Thyroid gland (tissue), 4 donors: ENCODE results near the gene ARL3. TPM values are rescaled to one million over a fixed set of nuclear protein-coding genes. Genes with fewer than 3 reads are reported as not detected.

ENCODE experiments used
- DNase-seq, 2 donors: peaks; one replicate each; pipeline ENCODE4 v3.0.0-alpha.2; 2019
- H3K27ac ChIP-seq, 3 donors: fragments of 200-600 bp; sonication (generic); 1 replicate in 2 of 3; 2 replicates in 1 of 3; pipeline ENCODE4 v1.5.1; 2016 to 2019; ENCODE audit warnings: mild to moderate bottlenecking in 1 of 3, moderate library complexity in 1 of 3
- H3K27me3 ChIP-seq: fragments of 200-600 bp; sonication (generic); one replicate; pipeline ENCODE4 v1.5.1; 2019
- H3K36me3 ChIP-seq, 2 donors: fragments of 200-600 bp; sonication (generic); one replicate each; pipeline ENCODE4 v1.5.1; 2016 to 2019
- H3K4me1 ChIP-seq, 2 donors: fragments of 200-600 bp; sonication (generic); one replicate each; pipeline ENCODE4 v1.5.1; 2017 to 2019
- H3K4me3 ChIP-seq, 3 donors: fragments of 200-600 bp; sonication (generic); replicated peaks in 1 of 3; 1 replicate in 2 of 3; 2 replicates in 1 of 3; pipeline ENCODE4 v1.5.1; 2016; ENCODE audit warnings: mild to moderate bottlenecking in 1 of 3
- H3K9me3 ChIP-seq: fragments of 200-600 bp; sonication (generic); one replicate; pipeline ENCODE4 v1.5.1; 2017
- CTCF ChIP-seq, 6 experiments: fragments of 200-600 bp in 3 of 6; fragments of 450-650 bp in 3 of 6; sonication (generic) in 3 of 6; IDR thresholded peaks; one replicate each; pipeline ENCODE4 v1.5.1; 2016 to 2019; ENCODE audit warnings: antibody characterized with exemption in 6 of 6, mild to moderate bottlenecking in 2 of 6, inconsistent platforms in 1 of 6, moderate library complexity in 1 of 6
- POLR2A ChIP-seq, 2 donors: fragments of 450-650 bp; IDR thresholded peaks; one replicate each; pipeline ENCODE4 v1.6.1; 2017; ENCODE audit warnings: antibody characterized with exemption in 2 of 2, mild to moderate bottlenecking in 2 of 2, moderate library complexity in 1 of 2
- WGBS, 2 donors: methylation state at CpG; one replicate each; pipeline ENCODE4 v1.1.5; 2017; 5-methylcytosine and 5-hydroxymethylcytosine counted together
- intact Hi-C: fragments of 100-400 bp; cut with DNase I; formaldehyde crosslinking; loops from one replicate; pipeline ENCODE4 v1.15.1; 2023
- total RNA-seq, 4 donors: library from RNA; depleted of rRNA; stranded (reverse); fragments of >200 nt; gene quantifications; one replicate each; pipeline ENCODE4 v1.2.3, GENCODE V29; 2016

The ARL3 gene
- total RNA-seq, 4 donors from 2014 or later: 6.6 to 13.4 (median 10.2) TPM

GRCh38 chr10:102629661-102630614, 84.3 kb downstream of the ARL3 start:
- intact Hi-C loops: no loop called here
- 63 to 67% methylated on average over 14 to 22 of the region's 22 CpGs for whole genome bisulfite sequencing, 2 donors
- DNase-seq: peak; percentile 53 to 56
- TF ChIP-seq POLR2A (IDR thresholded peaks at IDR 0.05) (peak in 1 of 2 donors; percentile 14), CTCF (IDR thresholded peaks at IDR 0.05) (no peak)
- Histone ChIP-seq H3K27me3 (no peaks in the 10 kb centered on the region), H3K9me3 (no peaks in the 10 kb centered on the region), H3K36me3 (no peaks in the 10 kb centered on the region), H3K4me3 (no peak overlapping the region), H3K27ac (peak overlapping the region in 2 of 3 donors; percentile 39 to 41), H3K4me1 (peaks cover 20 to 67% of the 10 kb centered on the region in 2 donors)

- peaks cover 20 to 64% of the 10 kb centered on the region in 2 donors for H3K4me1 ChIP-seq
- no peaks in the 10 kb centered on the region for H3K9me3 ChIP-seq
- TF ChIP-seq CTCF (IDR thresholded peaks at IDR 0.05): no peak
- no peak for TF ChIP-seq POLR2A (IDR thresholded peaks at IDR 0.05)
- peak overlapping the region; percentile 61 to 79 (median 63) for H3K27ac ChIP-seq
- no peak overlapping the region for H3K4me3 ChIP-seq
- peak; percentile 77 to 87 for DNase-seq
- H3K27me3 ChIP-seq: no peaks in the 10 kb centered on the region
- intact Hi-C loops: no loop called here
- WGBS, 2 donors: 48 to 50% methylated on average over 10 to 11 of the region's 11 CpGs
- H3K36me3 ChIP-seq: no peaks in the 10 kb centered on the region
Measured at GRCh38 chr10:102628451-102628911, 85.7 kb downstream of the ARL3 start.

- intact Hi-C loops: no loop called here
- peak; percentile 33 to 45 for DNase-seq
- Histone ChIP-seq H3K4me1 (peaks cover 20 to 58% of the 10 kb centered on the region in 2 donors), H3K9me3 (no peaks in the 10 kb centered on the region), H3K27me3 (no peaks in the 10 kb centered on the region), H3K36me3 (no peaks in the 10 kb centered on the region), H3K4me3 (no peak overlapping the region), H3K27ac (peak overlapping the region; percentile 61 to 79 (median 63))
- TF ChIP-seq POLR2A (IDR thresholded peaks at IDR 0.05) (no peak), CTCF (IDR thresholded peaks at IDR 0.05) (no peak)
- 37 to 58% methylated on average over 5 to 8 of the region's 9 CpGs for WGBS, 2 donors
Measured at GRCh38 chr10:102627736-102628293, 86.4 kb downstream of the ARL3 start.

GRCh38 chr10:102627291-102627735, 86.9 kb downstream of the ARL3 start:
- H3K36me3 ChIP-seq: no peaks in the 10 kb centered on the region
- no peaks in the 10 kb centered on the region for H3K27me3 ChIP-seq
- H3K4me1 ChIP-seq: peaks cover 20 to 54% of the 10 kb centered on the region in 2 donors
- TF ChIP-seq CTCF (IDR thresholded peaks at IDR 0.05) (no peak), POLR2A (IDR thresholded peaks at IDR 0.05) (no peak)
- peak overlapping the region; percentile 61 to 79 (median 63) for H3K27ac ChIP-seq
- H3K9me3 ChIP-seq: no peaks in the 10 kb centered on the region
- 67 to 71% methylated on average over 12 of the region's 12 CpGs for WGBS, 2 donors
- DNase-seq: no peak
- H3K4me3 ChIP-seq: no peak overlapping the region
- intact Hi-C loops: no loop called here
